Activated T-cell treated with anti-CD3 and anti-CD28 coated beads, Interleukin-2, amount 50 U/mL, for 1 hour (primary cell): Measurements from ENCODE around the gene EPB41L5.

Experiments
- DNase-seq: peaks from one replicate; pipeline ENCODE4 v3.0.0-alpha.2; 2020

EPB41L5 gene

GRCh38 chr2:120204945-120205670 is 192.2 kb downstream of the EPB41L5 start:
- DNase-seq: peak; percentile 10

- DNase-seq: peak; percentile 35
These were observed 193.2 kb downstream of the EPB41L5 start for GRCh38 chr2:120206022-120206581.

GRCh38 chr2:120208381-120209353 is 195.8 kb downstream of the EPB41L5 start:
- DNase-seq: no peak

- no peak for DNase-seq
These were observed 196.8 kb downstream of the EPB41L5 start for GRCh38 chr2:120209427-120210269.

GRCh38 chr2:120210270-120210693 is 197.4 kb downstream of the EPB41L5 start:
- DNase-seq: no peak

GRCh38 chr2:120218181-120218580 is 205.3 kb downstream of the EPB41L5 start:
- no peak for DNase-seq

- DNase-seq: no peak
These were observed 206.4 kb downstream of the EPB41L5 start for GRCh38 chr2:120219291-120219690.

GRCh38 chr2:120219766-120220165 is 206.9 kb downstream of the EPB41L5 start:
- DNase-seq: no peak

- DNase-seq: no peak
These were observed 207.9 kb downstream of the EPB41L5 start for GRCh38 chr2:120220756-120221155.

GRCh38 chr2:120221616-120222015 is 208.7 kb downstream of the EPB41L5 start:
- peak; percentile 12 for DNase-seq

GRCh38 chr2:120222186-120223033 is 209.5 kb downstream of the EPB41L5 start:
- DNase-seq: no peak

- DNase-seq: peak; percentile 95
These were observed 210.4 kb downstream of the EPB41L5 start, which contains the start of gene TMEM185B for GRCh38 chr2:120223034-120223912. TSS of gene TMEM185B (minus strand) at chr2:120223400. CDS start at chr2:120222976, 424 bp downstream.

GRCh38 chr2:120224256-120224655 is 211.4 kb downstream of the EPB41L5 start:
- no peak for DNase-seq

- no peak for DNase-seq
These were observed 212.1 kb downstream of the EPB41L5 start for GRCh38 chr2:120224735-120225548.

- DNase-seq: no peak
These were observed 212.7 kb downstream of the EPB41L5 start for GRCh38 chr2:120225549-120226065.

- no peak for DNase-seq
These were observed 213.4 kb downstream of the EPB41L5 start for GRCh38 chr2:120226316-120226715.

GRCh38 chr2:120227111-120227991 is 214.5 kb downstream of the EPB41L5 start:
- DNase-seq: no peak

- no peak for DNase-seq
These were observed 215.6 kb downstream of the EPB41L5 start for GRCh38 chr2:120228503-120228902.
